ENCODE measurements around the gene ZFP64.

DNA sequence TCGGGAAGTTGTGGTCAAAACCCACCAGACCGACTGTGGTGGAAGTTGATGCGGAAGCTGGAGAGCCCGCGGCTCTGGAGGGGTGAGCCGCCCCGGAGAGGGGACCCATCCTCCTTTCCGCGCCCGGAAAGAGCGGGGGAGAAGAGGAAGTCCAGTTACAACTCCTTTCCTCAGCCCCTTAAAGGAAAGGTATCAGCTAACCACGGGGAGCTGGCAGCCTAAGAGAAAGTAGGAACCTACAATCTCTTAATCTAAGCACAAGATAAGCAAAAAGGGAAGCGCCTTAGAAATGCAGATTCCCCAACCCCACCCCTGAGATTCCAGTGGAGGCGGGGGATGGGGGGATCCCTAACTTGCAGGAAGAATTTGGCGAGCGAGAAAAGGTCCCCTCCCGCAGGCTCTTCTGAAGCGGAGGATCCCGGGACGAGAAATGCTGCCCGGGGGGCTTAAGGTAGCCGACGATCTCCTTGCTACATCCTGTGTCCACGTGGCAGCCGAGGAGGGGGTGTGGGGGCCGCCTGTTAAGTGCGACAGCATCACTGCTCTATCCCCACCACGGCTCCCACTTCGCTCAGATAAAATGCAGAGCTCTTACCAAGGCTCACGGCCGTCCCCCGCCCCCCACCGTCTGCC is 87.5 kb downstream of the ZFP64 start:
- TF ChIP-seq CTCF (conservative IDR thresholded peaks at IDR 0.05; ENCODE audit: low read depth, low read length) (no peak), EZH2 (IDR thresholded peaks at IDR 0.05; ENCODE audit: borderline replicate concordance, low read depth, low read length, poor library complexity, severe bottlenecking) (no peak)
